ENCODE measurements around the gene CMPK1.

CMPK1 gene

DNA sequence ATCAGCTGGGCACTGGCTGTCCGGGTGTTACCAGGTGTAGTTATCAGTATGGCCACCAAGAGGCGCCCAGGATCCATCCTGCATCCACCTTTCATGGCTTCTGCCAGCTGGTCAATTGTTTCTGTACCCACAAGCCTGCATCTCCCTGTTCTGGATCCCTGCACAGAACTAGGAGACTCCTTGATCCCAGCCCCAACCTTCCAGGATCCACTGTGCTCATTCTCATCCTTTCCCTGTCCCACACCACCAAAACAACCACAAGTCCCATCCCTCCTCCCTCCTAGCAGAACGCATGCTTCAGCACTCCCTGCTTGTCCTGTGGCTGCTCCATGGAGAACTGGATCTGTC, 55.3 kb downstream of the CMPK1 start:
- no peak overlapping the region for H2BK120ac ChIP-seq (ENCODE audit: low read depth, low read length)
- no peak overlapping the region for H3K18ac ChIP-seq (ENCODE audit: low read length)
- no peak overlapping the region for H3K9ac ChIP-seq (ENCODE audit: low read depth, low read length, poor library complexity)
- peaks cover 0 to 5% (median 3%) of the 10 kb centered on the region in 3 experiments for H3K27me3 ChIP-seq (ENCODE audit: control insufficient read depth in 3 of 3, insufficient read depth in 3 of 3, low read depth in 1 of 3, low read length in 3 of 3)
- H3K4ac ChIP-seq (ENCODE audit: low read length) = no peak overlapping the region
- no peak overlapping the region for H3K4me3 ChIP-seq (ENCODE audit: low read length in 2 of 2)
- no peak overlapping the region for H2AFZ ChIP-seq (ENCODE audit: low read length)
- H2BK12ac ChIP-seq (ENCODE audit: low read length) = no peak overlapping the region
- no peak overlapping the region for H3K23ac ChIP-seq (ENCODE audit: low read depth, low read length, poor library complexity)
- H3K79me1 ChIP-seq (ENCODE audit: low read depth, low read length) = no peaks in the 10 kb centered on the region
- no peak overlapping the region for H4K8ac ChIP-seq (ENCODE audit: low read depth, low read length)
- H4K91ac ChIP-seq (ENCODE audit: low read depth, low read length, poor library complexity) = no peak overlapping the region
- no peaks in the 10 kb centered on the region for H3K9me3 ChIP-seq (replicated peaks in 1 of 2; ENCODE audit: control insufficient read depth in 2 of 2, insufficient read depth in 1 of 2, low read depth in 1 of 2, low read length in 2 of 2)
- no CpG with 5 or more reads among the region's 3 CpGs for WGBS, 2 donors (ENCODE audit: extremely low coverage in 2 of 2, insufficient read length in 2 of 2, insufficient replicate concordance in 1 of 2)
- peak; percentile 58 for DNase-seq (ENCODE audit: low spot score)
- no peak overlapping the region for H3K27ac ChIP-seq (replicated peaks; ENCODE audit: low read length)
- no peak overlapping the region for H3K14ac ChIP-seq (ENCODE audit: low read length)
- H3K4me1 ChIP-seq (ENCODE audit: control insufficient read depth in 2 of 2, insufficient read depth in 1 of 2, low read depth in 1 of 2, low read length in 2 of 2) = no peaks in the 10 kb centered on the region
- no peaks in the 10 kb centered on the region for H3K36me3 ChIP-seq (replicated peaks in 1 of 2; ENCODE audit: control insufficient read depth in 2 of 2, insufficient read depth in 2 of 2, low read length in 2 of 2)
- no peak overlapping the region for H3K4me2 ChIP-seq (ENCODE audit: insufficient read depth, low read length, poor library complexity, severe bottlenecking)
- H2AK5ac ChIP-seq (ENCODE audit: low read depth, low read length) = no peak overlapping the region
- no peak overlapping the region for H2BK5ac ChIP-seq (ENCODE audit: low read length)
- H2BK15ac ChIP-seq (ENCODE audit: low read length) = no peak overlapping the region

DNA sequence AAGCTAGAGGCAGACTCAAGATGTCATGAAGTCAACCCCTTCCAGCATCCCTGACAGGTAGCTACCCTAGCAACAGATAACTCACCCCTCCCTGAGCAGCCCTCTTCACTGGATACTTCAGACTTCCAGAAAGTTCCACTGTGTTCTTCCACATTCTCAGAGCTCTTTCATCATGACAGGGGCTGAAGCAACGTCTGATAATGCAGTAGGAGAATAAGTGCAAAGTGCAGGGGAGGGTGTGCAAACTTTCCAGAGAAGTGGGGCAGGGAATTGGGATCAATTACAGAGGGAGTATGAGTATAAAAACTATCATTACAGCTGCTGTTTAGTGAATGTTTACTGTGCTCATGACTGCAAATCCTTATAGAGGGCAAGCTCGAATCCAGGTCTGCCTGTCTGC, 56.1 kb downstream of the CMPK1 start:
- H3K4ac ChIP-seq (ENCODE audit: low read length) = no peak overlapping the region
- no peak overlapping the region for H3K18ac ChIP-seq (ENCODE audit: low read length)
- H3K79me1 ChIP-seq (ENCODE audit: low read depth, low read length) = no peaks in the 10 kb centered on the region
- no peak overlapping the region for H3K9ac ChIP-seq (ENCODE audit: low read depth, low read length, poor library complexity)
- no peak overlapping the region for H2AK5ac ChIP-seq (ENCODE audit: low read depth, low read length)
- H3K9me3 ChIP-seq (replicated peaks in 1 of 2; ENCODE audit: control insufficient read depth in 2 of 2, insufficient read depth in 1 of 2, low read depth in 1 of 2, low read length in 2 of 2) = no peaks in the 10 kb centered on the region
- H3K27me3 ChIP-seq (ENCODE audit: control insufficient read depth in 3 of 3, insufficient read depth in 3 of 3, low read depth in 1 of 3, low read length in 3 of 3) = peaks cover 0 to 5% (median 3%) of the 10 kb centered on the region in 3 experiments
- no peak overlapping the region for H3K4me3 ChIP-seq (ENCODE audit: low read length in 2 of 2)
- no peak overlapping the region for H4K91ac ChIP-seq (ENCODE audit: low read depth, low read length, poor library complexity)
- no peak overlapping the region for H2BK12ac ChIP-seq (ENCODE audit: low read length)
- H2AFZ ChIP-seq (ENCODE audit: low read length) = no peak overlapping the region
- no peak overlapping the region for H2BK5ac ChIP-seq (ENCODE audit: low read length)
- H2BK120ac ChIP-seq (ENCODE audit: low read depth, low read length) = no peak overlapping the region
- H3K4me1 ChIP-seq (ENCODE audit: control insufficient read depth in 2 of 2, insufficient read depth in 1 of 2, low read depth in 1 of 2, low read length in 2 of 2) = no peaks in the 10 kb centered on the region
- no peak overlapping the region for H2BK15ac ChIP-seq (ENCODE audit: low read length)
- no peak overlapping the region for H3K4me2 ChIP-seq (ENCODE audit: insufficient read depth, low read length, poor library complexity, severe bottlenecking)
- H3K23ac ChIP-seq (ENCODE audit: low read depth, low read length, poor library complexity) = no peak overlapping the region
- no peak overlapping the region for H4K8ac ChIP-seq (ENCODE audit: low read depth, low read length)
- no peak overlapping the region for H3K14ac ChIP-seq (ENCODE audit: low read length)
- H3K36me3 ChIP-seq (replicated peaks in 1 of 2; ENCODE audit: control insufficient read depth in 2 of 2, insufficient read depth in 2 of 2, low read length in 2 of 2) = no peaks in the 10 kb centered on the region
- WGBS, 2 donors (ENCODE audit: extremely low coverage in 2 of 2, insufficient read length in 2 of 2, insufficient replicate concordance in 1 of 2) = no CpG with 5 or more reads among the region's 2 CpGs
- DNase-seq (ENCODE audit: low spot score) = no peak
- H3K27ac ChIP-seq (replicated peaks; ENCODE audit: low read length) = no peak overlapping the region

DNA sequence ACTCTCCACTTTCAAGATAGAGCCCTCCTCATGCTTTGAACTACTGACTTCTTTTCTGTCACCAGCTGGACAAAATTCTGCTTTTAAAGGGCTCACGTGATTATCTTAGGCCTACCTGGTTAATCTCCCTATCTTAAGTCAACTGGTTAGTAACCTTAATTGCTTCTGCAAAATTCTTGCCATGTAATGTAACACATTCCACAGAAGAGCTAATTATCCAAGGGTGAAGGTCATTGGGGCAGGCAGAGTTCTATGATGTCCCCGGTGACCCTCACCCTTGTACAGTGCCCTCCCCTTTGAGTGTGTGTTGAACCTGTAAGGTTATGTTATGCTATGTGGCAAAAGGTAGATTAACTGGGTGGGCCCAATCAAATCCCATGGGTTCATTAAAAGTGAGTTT, 57.3 kb downstream of the CMPK1 start:
- DNase-seq (ENCODE audit: low spot score) = no peak
- Histone ChIP-seq H2AFZ (ENCODE audit: low read length) (no peak overlapping the region), H3K9ac (ENCODE audit: low read depth, low read length, poor library complexity) (no peak overlapping the region), H2BK12ac (ENCODE audit: low read length) (no peak overlapping the region), H3K18ac (ENCODE audit: low read length) (no peak overlapping the region), H2BK5ac (ENCODE audit: low read length) (no peak overlapping the region), H3K14ac (ENCODE audit: low read length) (no peak overlapping the region), H4K91ac (ENCODE audit: low read depth, low read length, poor library complexity) (no peak overlapping the region), H2BK15ac (ENCODE audit: low read length) (no peak overlapping the region), H3K36me3 (replicated peaks in 1 of 2; ENCODE audit: control insufficient read depth in 2 of 2, insufficient read depth in 2 of 2, low read length in 2 of 2) (no peaks in the 10 kb centered on the region), H2AK5ac (ENCODE audit: low read depth, low read length) (no peak overlapping the region), H3K79me1 (ENCODE audit: low read depth, low read length) (no peaks in the 10 kb centered on the region), H3K4ac (ENCODE audit: low read length) (no peak overlapping the region), H3K27ac (replicated peaks; ENCODE audit: low read length) (no peak overlapping the region), H3K9me3 (replicated peaks in 1 of 2; ENCODE audit: control insufficient read depth in 2 of 2, insufficient read depth in 1 of 2, low read depth in 1 of 2, low read length in 2 of 2) (no peaks in the 10 kb centered on the region), H3K4me3 (ENCODE audit: low read length in 2 of 2) (no peak overlapping the region), H3K27me3 (ENCODE audit: control insufficient read depth in 3 of 3, insufficient read depth in 3 of 3, low read depth in 1 of 3, low read length in 3 of 3) (peaks cover 0 to 5% (median 3%) of the 10 kb centered on the region in 3 experiments), H4K8ac (ENCODE audit: low read depth, low read length) (no peak overlapping the region), H3K4me2 (ENCODE audit: insufficient read depth, low read length, poor library complexity, severe bottlenecking) (no peak overlapping the region), H3K4me1 (ENCODE audit: control insufficient read depth in 2 of 2, insufficient read depth in 1 of 2, low read depth in 1 of 2, low read length in 2 of 2) (no peaks in the 10 kb centered on the region), H2BK120ac (ENCODE audit: low read depth, low read length) (no peak overlapping the region), H3K23ac (ENCODE audit: low read depth, low read length, poor library complexity) (no peak overlapping the region)
- no CpG with 5 or more reads among the region's 2 CpGs for WGBS, 2 donors (ENCODE audit: extremely low coverage in 2 of 2, insufficient read length in 2 of 2, insufficient replicate concordance in 1 of 2)

DNA sequence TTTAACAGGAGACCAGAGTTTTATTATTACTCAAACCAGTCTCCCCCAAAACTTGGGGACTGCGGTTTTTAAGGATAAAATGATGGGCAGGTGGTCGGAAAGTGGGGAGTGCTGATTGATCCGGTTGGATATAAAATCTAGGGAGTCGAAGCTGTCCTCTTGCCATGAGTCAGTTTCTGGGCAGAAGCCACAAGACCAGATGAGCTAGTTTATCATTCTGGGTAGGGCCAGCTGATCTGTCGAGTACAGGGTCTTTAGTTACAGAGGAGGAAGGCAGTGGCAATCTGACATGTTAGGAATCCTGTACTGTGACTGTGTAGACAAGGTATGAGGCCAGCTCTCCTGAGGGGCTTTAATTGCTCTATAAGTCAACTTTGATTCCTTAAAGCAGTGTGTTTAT, 59.6 kb downstream of the CMPK1 start:
- DNase-seq (ENCODE audit: low spot score) = no peak
- peaks cover 0 to 3% (median 3%) of the 10 kb centered on the region in 3 experiments for H3K27me3 ChIP-seq (ENCODE audit: control insufficient read depth in 3 of 3, insufficient read depth in 3 of 3, low read depth in 1 of 3, low read length in 3 of 3)

More for the DNA sequence above, 59.6 kb downstream of the CMPK1 start:
- Histone ChIP-seq H4K91ac (ENCODE audit: low read depth, low read length, poor library complexity) (no peak overlapping the region), H3K79me1 (ENCODE audit: low read depth, low read length) (no peaks in the 10 kb centered on the region), H3K9ac (ENCODE audit: low read depth, low read length, poor library complexity) (no peak overlapping the region), H4K8ac (ENCODE audit: low read depth, low read length) (no peak overlapping the region), H3K18ac (ENCODE audit: low read length) (no peak overlapping the region), H2BK15ac (ENCODE audit: low read length) (no peak overlapping the region), H3K4me2 (ENCODE audit: insufficient read depth, low read length, poor library complexity, severe bottlenecking) (no peak overlapping the region), H3K36me3 (replicated peaks in 1 of 2; ENCODE audit: control insufficient read depth in 2 of 2, insufficient read depth in 2 of 2, low read length in 2 of 2) (no peaks in the 10 kb centered on the region), H2BK12ac (ENCODE audit: low read length) (no peak overlapping the region), H3K9me3 (replicated peaks in 1 of 2; ENCODE audit: control insufficient read depth in 2 of 2, insufficient read depth in 1 of 2, low read depth in 1 of 2, low read length in 2 of 2) (no peaks in the 10 kb centered on the region), H2AFZ (ENCODE audit: low read length) (no peak overlapping the region), H2AK5ac (ENCODE audit: low read depth, low read length) (no peak overlapping the region), H3K27ac (replicated peaks; ENCODE audit: low read length) (no peak overlapping the region), H2BK5ac (ENCODE audit: low read length) (no peak overlapping the region), H3K4ac (ENCODE audit: low read length) (no peak overlapping the region), H3K4me3 (ENCODE audit: low read length in 2 of 2) (no peak overlapping the region), H3K14ac (ENCODE audit: low read length) (no peak overlapping the region), H3K4me1 (ENCODE audit: control insufficient read depth in 2 of 2, insufficient read depth in 1 of 2, low read depth in 1 of 2, low read length in 2 of 2) (no peaks in the 10 kb centered on the region), H2BK120ac (ENCODE audit: low read depth, low read length) (no peak overlapping the region), H3K23ac (ENCODE audit: low read depth, low read length, poor library complexity) (no peak overlapping the region)
- no CpG with 5 or more reads among the region's 5 CpGs for WGBS, 2 donors (ENCODE audit: extremely low coverage in 2 of 2, insufficient read length in 2 of 2, insufficient replicate concordance in 1 of 2)
